NCI-H526 treated with DMSO at 0.1 percent for 48 hours (cell line): ENCODE results near the gene ARID4B.

Experiments used
- DNase-seq: peaks from one replicate; lab custom pipeline; 2025; lab: John Stamatoyannopoulos, UW

Gene ARID4B

GRCh38 chr1:235128456-235129328 is 199.3 kb downstream of the ARID4B start, which contains the start of gene TOMM20:
TSS of gene TOMM20 (minus strand) at chr1:235128837. CDS start at chr1:235128715, 122 bp downstream.
- DNase-seq: peak; percentile 90

GRCh38 chr1:235127732-235128455 is 200.1 kb downstream of the ARID4B start:
- no peak for DNase-seq

DNA sequence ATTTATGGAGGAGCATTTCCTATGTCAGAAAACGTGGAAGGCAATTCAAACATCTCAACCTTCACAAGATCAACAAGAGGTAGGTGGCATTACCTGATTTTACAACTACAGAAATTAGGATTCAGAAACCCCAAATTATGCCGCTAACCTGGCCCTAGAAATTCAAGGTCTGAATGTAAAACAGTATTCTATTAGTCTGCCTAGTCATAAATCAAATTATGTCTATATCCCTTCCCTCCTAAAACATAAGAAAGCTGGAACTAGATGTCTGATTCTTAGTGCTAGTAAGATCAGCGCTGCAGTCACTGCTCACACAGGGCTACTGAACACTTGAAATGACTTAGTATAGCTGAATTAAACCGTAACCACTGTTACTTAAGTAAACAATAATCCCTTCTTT is 200.8 kb downstream of the ARID4B start:
- DNase-seq: peak; percentile 1

- no peak for DNase-seq
Observed at GRCh38 chr1:235124665-235125064, 203.3 kb downstream of the ARID4B start.

GRCh38 chr1:235124111-235124510 is 203.9 kb downstream of the ARID4B start:
- no peak for DNase-seq

DNA sequence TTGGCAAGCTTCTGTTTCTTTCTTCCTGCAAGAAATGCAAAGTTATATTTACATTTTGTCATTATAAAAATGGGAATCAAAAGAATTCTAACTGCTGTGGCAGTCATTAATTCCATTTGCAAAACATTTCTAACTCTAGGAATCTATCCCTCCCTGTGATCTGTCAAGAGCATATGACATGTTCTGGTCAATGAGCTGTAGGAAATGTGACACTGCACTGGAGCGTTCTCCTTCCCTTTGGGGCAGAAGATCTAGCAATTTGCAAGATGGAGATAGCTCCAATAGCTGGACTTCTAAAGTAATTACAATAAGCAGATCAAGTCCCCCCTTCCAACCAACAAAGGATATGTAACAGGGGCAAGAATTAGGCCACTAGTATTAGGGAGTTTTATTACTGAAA is 205.6 kb downstream of the ARID4B start:
- DNase-seq: no peak
